ENCODE results near the gene BNIP3. TPM values are rescaled to one million over a fixed set of nuclear protein-coding genes. Genes with fewer than 3 reads are reported as not detected.

BNIP3 gene
- total RNA-seq, 4 donors from 2014 or later, result 81.2 to 162 (median 135) TPM

GRCh38 chr10:131964298-131964697, 17.4 kb downstream of the BNIP3 start:
- Histone ChIP-seq H3K36me3 (peaks cover 32% of the 10 kb centered on the region), H3K27ac (no peak overlapping the region), H3K9me3 (no peaks in the 10 kb centered on the region), H3K4me1 (peaks cover 6% of the 10 kb centered on the region), H3K27me3 (no peaks in the 10 kb centered on the region), H3K4me3 (no peak overlapping the region)
- no peak for DNase-seq (ENCODE audit: low spot score in 2 of 2)
- TF ChIP-seq EP300 (IDR thresholded peaks at IDR 0.05) (no peak), POLR2AphosphoS5 (IDR thresholded peaks at IDR 0.05) (no peak), CTCF (IDR thresholded peaks at IDR 0.05) (no peak)
- 86% methylated on average over 9 of the region's 9 CpGs for WGBS

DNA sequence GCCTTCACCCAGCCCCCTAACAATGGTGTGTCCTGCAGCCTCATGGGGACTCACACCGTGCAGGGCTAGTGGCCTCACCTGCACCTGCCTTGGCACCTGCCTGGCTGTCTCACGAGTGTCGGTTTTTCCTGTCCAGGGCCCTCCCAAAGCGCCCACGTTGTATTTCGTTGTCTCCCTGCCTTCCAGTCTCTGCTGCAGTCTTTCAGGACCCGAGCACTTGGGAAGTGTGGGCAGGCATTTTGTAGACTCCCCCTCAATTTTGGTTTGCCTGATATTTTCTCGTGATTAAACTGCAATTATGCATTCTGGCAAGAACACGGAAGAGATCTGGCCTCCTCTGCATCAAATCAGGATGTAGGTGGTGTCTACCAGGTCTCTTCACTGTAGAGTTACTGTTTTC, 17.9 kb downstream of the BNIP3 start:
- Histone ChIP-seq H3K4me3 (no peak overlapping the region), H3K27me3 (no peaks in the 10 kb centered on the region), H3K9me3 (no peaks in the 10 kb centered on the region), H3K4me1 (peaks cover 6% of the 10 kb centered on the region), H3K27ac (no peak overlapping the region), H3K36me3 (peaks cover 27% of the 10 kb centered on the region)
- no peak for DNase-seq (ENCODE audit: low spot score in 2 of 2)
- TF ChIP-seq POLR2AphosphoS5 (IDR thresholded peaks at IDR 0.05), result no peak
- TF ChIP-seq CTCF (IDR thresholded peaks at IDR 0.05), result no peak
- no peak for TF ChIP-seq EP300 (IDR thresholded peaks at IDR 0.05)
- no peak for TF ChIP-seq POLR2A (IDR thresholded peaks at IDR 0.05)
- 90% methylated on average over 9 of the region's 9 CpGs for WGBS

DNA sequence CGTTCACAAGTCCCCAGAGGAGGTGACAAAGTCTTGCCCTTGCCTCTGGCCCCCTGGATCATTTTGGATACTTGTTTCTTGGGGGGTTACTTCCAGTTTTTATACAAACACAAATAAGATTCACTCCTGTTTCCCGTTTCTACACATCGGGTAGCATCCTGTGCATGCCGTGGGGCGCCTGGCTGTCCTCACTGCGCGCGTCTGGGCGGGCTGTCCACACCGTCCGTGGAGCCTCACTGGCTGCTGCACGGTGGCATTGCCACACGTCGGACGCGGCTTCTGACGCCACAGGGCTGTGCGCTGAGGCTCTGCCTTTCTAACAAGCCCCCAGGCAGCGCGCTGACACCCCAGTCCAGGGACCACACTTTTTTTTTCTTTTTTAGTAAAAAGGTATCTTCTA, 18.4 kb downstream of the BNIP3 start:
- DNase-seq (ENCODE audit: low spot score in 2 of 2), result peak in 1 of 2 donors; percentile 31
- no peaks in the 10 kb centered on the region for H3K9me3 ChIP-seq
- H3K4me1 ChIP-seq, result peaks cover 6% of the 10 kb centered on the region
- H3K27me3 ChIP-seq, result no peaks in the 10 kb centered on the region
- H3K27ac ChIP-seq, result no peak overlapping the region
- WGBS, result 93% methylated on average over 20 of the region's 20 CpGs
- H3K4me3 ChIP-seq, result no peak overlapping the region
- peaks cover 27% of the 10 kb centered on the region for H3K36me3 ChIP-seq
- TF ChIP-seq POLR2A (IDR thresholded peaks at IDR 0.05) (no peak), EP300 (IDR thresholded peaks at IDR 0.05) (no peak), CTCF (IDR thresholded peaks at IDR 0.05) (no peak), POLR2AphosphoS5 (IDR thresholded peaks at IDR 0.05) (no peak)

- TF ChIP-seq POLR2A (IDR thresholded peaks at IDR 0.05), result no peak
- 63% methylated on average over 31 of the region's 32 CpGs for WGBS
- no peaks in the 10 kb centered on the region for H3K27me3 ChIP-seq
- H3K27ac ChIP-seq, result no peak overlapping the region
- H3K9me3 ChIP-seq, result no peaks in the 10 kb centered on the region
- peaks cover 6% of the 10 kb centered on the region for H3K4me1 ChIP-seq
- peak overlapping the region; percentile 8 for H3K4me3 ChIP-seq
- peaks cover 40% of the 10 kb centered on the region for H3K36me3 ChIP-seq
- no peak for DNase-seq (ENCODE audit: low spot score in 2 of 2)
Measured at GRCh38 chr10:131961777-131962662, 19.7 kb downstream of the BNIP3 start.

DNA sequence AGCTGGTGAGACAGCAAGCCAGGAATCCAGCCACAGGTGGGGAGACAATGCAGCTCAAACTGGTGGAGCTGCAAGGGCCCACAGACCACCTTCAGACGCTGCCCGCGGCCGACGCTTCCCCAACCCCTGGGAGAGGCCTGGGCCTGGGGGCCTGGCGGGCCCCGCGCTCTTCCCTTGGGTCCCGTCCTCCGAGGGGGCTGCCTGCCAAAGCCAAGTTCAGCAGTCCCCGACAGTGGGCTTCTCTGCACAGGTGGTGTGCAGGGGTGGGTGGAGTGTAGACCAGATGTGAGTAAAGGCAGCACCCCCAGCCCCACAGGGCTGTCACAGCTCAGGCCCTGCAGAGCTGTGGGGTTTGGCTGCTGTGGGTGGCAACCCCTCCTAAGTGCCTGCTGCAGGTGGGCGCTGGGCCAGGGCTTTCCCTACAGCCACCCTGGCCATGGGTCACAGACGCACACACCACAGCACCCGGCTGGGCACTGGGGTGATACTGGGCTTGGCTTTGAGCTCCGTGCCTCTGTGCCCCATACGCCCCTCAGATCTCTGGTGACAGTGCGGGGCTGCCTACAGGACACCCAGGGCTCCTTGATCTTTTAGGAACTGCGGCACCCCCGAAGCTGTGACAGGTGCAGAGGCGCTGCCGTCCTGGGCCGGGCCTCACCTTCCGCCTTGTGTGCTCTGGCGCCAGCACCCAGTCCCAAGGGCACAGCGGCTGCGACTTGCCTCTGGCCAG, 20.5 kb downstream of the BNIP3 start:
- no peak overlapping the region for H3K4me3 ChIP-seq
- peaks cover 48% of the 10 kb centered on the region for H3K36me3 ChIP-seq
- no peaks in the 10 kb centered on the region for H3K27me3 ChIP-seq
- H3K9me3 ChIP-seq, result no peaks in the 10 kb centered on the region
- 75% methylated on average over 7 of the region's 26 CpGs for WGBS
- peaks cover 6% of the 10 kb centered on the region for H3K4me1 ChIP-seq
- H3K27ac ChIP-seq, result no peak overlapping the region
- DNase-seq (ENCODE audit: low spot score in 2 of 2), result no peak
- TF ChIP-seq CTCF (IDR thresholded peaks at IDR 0.05), result no peak
- TF ChIP-seq EP300 (IDR thresholded peaks at IDR 0.05), result no peak
- no peak for TF ChIP-seq POLR2AphosphoS5 (IDR thresholded peaks at IDR 0.05)
- no peak for TF ChIP-seq POLR2A (IDR thresholded peaks at IDR 0.05)

All from suprapubic skin (tissue), 4 donors.